ENCODE results near the gene BCL2L11.

The BCL2L11 gene

DNA sequence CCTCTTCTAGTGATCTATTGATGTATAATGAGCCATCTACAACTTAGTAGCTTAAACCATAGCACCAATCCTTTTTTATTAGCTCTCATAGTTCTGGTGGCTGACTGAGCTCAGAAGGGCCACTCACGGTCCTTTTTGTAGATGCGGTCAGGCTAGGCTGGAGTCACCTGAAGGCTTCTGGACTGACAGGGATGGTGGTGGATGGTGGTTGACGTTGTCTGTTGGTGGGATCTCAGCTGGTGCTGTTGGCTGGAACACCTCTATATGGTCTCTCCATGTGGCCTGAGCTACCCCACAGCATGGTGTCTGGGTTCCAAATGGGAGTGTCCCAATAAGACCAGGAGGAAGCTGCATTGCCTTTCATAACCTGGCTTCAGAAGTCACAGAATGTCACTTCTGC is 68.0 kb downstream of the BCL2L11 start:
- no peak for DNase-seq

DNA sequence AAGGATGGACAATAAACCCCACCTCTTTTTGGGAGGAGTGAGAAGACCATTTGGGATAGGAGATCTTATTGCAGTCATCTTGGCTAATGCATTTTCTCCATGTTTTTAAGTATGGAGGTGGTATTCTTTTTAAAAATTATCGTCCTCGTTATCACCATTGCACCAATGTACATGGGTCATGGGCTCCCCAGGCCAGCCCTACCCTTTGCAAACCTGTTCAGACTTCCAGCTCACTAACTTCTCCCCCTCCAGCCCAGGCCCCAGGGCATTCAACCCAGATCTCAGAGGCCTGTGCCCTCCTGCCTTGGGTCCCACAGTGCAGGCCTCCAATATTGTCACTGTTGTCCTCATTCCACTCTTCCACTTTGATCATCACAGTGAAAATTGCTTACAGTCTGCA is 68.4 kb downstream of the BCL2L11 start:
- no peak overlapping the region for H3K27ac ChIP-seq (ENCODE audit: insufficient read depth, low read length, poor library complexity, severe bottlenecking)
- H3K9me3 ChIP-seq (ENCODE audit: control insufficient read depth, low read length), result no peaks in the 10 kb centered on the region
- H3K4me1 ChIP-seq (ENCODE audit: control insufficient read depth, insufficient read depth, low read length, poor library complexity, severe bottlenecking), result no peaks in the 10 kb centered on the region
- no peaks in the 10 kb centered on the region for H3K36me3 ChIP-seq (ENCODE audit: control insufficient read depth, insufficient read depth, low read length)
- no peak for DNase-seq
- H3K27me3 ChIP-seq (replicated peaks; ENCODE audit: control insufficient read depth, insufficient read depth, low read length, poor library complexity, severe bottlenecking), result no peaks in the 10 kb centered on the region
- no peak overlapping the region for H3K4me3 ChIP-seq (ENCODE audit: insufficient read depth, low read depth, low read length, poor library complexity, severe bottlenecking)

More for the DNA sequence above, 68.0 kb downstream of the BCL2L11 start:
- Histone ChIP-seq H3K27ac (ENCODE audit: insufficient read depth, low read length, poor library complexity, severe bottlenecking) (no peak overlapping the region), H3K4me3 (ENCODE audit: insufficient read depth, low read depth, low read length, poor library complexity, severe bottlenecking) (no peak overlapping the region), H3K27me3 (replicated peaks; ENCODE audit: control insufficient read depth, insufficient read depth, low read length, poor library complexity, severe bottlenecking) (no peaks in the 10 kb centered on the region), H3K9me3 (ENCODE audit: control insufficient read depth, low read length) (no peaks in the 10 kb centered on the region), H3K4me1 (ENCODE audit: control insufficient read depth, insufficient read depth, low read length, poor library complexity, severe bottlenecking) (no peaks in the 10 kb centered on the region), H3K36me3 (ENCODE audit: control insufficient read depth, insufficient read depth, low read length) (no peaks in the 10 kb centered on the region)

DNA sequence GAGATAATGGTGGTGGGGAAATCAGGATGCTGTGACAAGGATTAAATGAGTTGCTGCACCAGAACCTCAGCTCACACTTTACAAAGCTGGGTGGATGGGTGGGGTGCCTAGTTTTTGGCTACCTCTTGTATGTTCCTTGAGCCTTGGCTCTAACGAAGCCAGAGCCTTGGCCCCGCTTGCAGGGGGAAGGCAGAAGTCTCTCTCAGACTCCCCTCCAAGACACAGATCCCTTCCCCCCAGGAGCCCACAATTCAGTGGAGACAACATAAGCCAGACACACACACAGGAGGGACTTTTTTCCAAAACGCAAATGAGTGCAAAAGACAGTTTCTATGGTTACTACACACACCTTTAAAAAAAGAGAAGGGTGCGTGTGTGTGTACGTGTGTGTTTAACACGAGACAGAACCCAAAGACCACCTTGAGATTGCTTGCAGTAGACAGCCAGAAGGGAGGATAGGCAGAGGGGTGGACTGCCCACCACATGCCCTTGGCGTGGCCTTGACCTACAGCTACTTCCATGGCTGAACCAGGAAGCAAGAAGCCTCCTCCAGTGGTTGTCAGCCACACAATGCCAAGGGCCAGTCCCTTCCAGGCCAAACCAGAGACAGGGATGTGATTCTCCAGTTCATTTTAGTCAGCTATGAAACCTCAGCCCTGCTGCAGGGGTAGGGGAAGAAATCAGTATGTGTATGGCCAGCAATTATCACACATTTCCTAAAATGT is 70.3 kb downstream of the BCL2L11 start:
- H3K36me3 ChIP-seq (ENCODE audit: control insufficient read depth, insufficient read depth, low read length), result no peaks in the 10 kb centered on the region
- no peak overlapping the region for H3K27ac ChIP-seq (ENCODE audit: insufficient read depth, low read length, poor library complexity, severe bottlenecking)
- no peaks in the 10 kb centered on the region for H3K27me3 ChIP-seq (replicated peaks; ENCODE audit: control insufficient read depth, insufficient read depth, low read length, poor library complexity, severe bottlenecking)
- no peaks in the 10 kb centered on the region for H3K4me1 ChIP-seq (ENCODE audit: control insufficient read depth, insufficient read depth, low read length, poor library complexity, severe bottlenecking)
- H3K4me3 ChIP-seq (ENCODE audit: insufficient read depth, low read depth, low read length, poor library complexity, severe bottlenecking), result no peak overlapping the region
- H3K9me3 ChIP-seq (ENCODE audit: control insufficient read depth, low read length), result no peaks in the 10 kb centered on the region
- no peak for DNase-seq

DNA sequence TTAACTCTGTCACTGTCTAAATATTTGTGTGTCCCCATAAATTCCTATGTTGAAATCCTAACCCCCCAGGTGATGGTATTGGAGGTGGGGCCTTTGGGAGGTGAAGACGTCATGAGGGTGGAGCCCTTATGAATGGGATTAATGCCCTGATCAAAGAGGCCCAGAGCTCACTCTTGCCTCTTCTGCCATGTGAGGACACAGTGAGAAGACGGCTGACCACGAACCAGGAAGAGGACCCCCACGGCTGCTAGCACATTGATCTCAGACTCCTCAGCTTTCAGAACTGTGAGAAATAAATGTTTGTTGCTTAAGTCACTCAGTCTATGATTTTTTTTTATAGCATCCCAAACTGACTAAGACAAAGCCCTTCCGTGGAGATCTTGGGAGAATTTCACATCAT is 71.2 kb downstream of the BCL2L11 start:
- Histone ChIP-seq H3K9me3 (ENCODE audit: control insufficient read depth, low read length) (no peaks in the 10 kb centered on the region), H3K36me3 (ENCODE audit: control insufficient read depth, insufficient read depth, low read length) (no peaks in the 10 kb centered on the region), H3K27me3 (replicated peaks; ENCODE audit: control insufficient read depth, insufficient read depth, low read length, poor library complexity, severe bottlenecking) (no peaks in the 10 kb centered on the region), H3K4me1 (ENCODE audit: control insufficient read depth, insufficient read depth, low read length, poor library complexity, severe bottlenecking) (no peaks in the 10 kb centered on the region), H3K27ac (ENCODE audit: insufficient read depth, low read length, poor library complexity, severe bottlenecking) (no peak overlapping the region), H3K4me3 (ENCODE audit: insufficient read depth, low read depth, low read length, poor library complexity, severe bottlenecking) (no peak overlapping the region)
- no peak for DNase-seq

DNA sequence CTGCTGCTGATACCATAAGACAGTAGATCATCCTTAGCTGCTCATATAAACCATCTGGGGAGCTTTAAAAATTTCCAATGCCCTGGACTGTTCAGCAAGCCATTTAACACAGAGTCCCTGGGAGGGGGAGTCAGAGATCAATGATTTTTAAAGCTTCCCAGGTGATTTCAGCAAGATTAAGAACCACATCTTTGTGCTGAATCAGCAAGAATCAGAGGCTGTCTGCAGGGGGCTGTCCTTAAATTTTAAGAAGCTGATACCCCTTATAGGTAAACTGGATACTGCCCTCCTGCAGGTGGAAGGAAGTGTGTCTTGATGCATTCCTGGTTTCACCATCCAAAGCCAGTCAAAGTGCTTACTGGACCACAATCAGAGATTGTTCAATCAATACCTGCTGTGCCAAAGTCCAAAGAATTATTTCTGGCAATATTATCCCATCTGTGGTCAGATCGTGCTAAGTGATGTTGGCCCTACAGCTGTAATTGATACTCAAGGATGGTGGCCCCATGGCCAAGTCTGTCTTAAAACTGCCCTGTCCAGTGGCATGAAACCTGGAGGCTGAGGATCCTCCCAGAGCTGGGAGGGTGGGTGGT is 72.2 kb downstream of the BCL2L11 start:
- H3K9me3 ChIP-seq (ENCODE audit: control insufficient read depth, low read length), result no peaks in the 10 kb centered on the region
- no peak overlapping the region for H3K4me3 ChIP-seq (ENCODE audit: insufficient read depth, low read depth, low read length, poor library complexity, severe bottlenecking)
- H3K4me1 ChIP-seq (ENCODE audit: control insufficient read depth, insufficient read depth, low read length, poor library complexity, severe bottlenecking), result no peaks in the 10 kb centered on the region
- no peak for DNase-seq
- no peak overlapping the region for H3K27ac ChIP-seq (ENCODE audit: insufficient read depth, low read length, poor library complexity, severe bottlenecking)
- H3K36me3 ChIP-seq (ENCODE audit: control insufficient read depth, insufficient read depth, low read length), result no peaks in the 10 kb centered on the region
- H3K27me3 ChIP-seq (replicated peaks; ENCODE audit: control insufficient read depth, insufficient read depth, low read length, poor library complexity, severe bottlenecking), result no peaks in the 10 kb centered on the region

DNA sequence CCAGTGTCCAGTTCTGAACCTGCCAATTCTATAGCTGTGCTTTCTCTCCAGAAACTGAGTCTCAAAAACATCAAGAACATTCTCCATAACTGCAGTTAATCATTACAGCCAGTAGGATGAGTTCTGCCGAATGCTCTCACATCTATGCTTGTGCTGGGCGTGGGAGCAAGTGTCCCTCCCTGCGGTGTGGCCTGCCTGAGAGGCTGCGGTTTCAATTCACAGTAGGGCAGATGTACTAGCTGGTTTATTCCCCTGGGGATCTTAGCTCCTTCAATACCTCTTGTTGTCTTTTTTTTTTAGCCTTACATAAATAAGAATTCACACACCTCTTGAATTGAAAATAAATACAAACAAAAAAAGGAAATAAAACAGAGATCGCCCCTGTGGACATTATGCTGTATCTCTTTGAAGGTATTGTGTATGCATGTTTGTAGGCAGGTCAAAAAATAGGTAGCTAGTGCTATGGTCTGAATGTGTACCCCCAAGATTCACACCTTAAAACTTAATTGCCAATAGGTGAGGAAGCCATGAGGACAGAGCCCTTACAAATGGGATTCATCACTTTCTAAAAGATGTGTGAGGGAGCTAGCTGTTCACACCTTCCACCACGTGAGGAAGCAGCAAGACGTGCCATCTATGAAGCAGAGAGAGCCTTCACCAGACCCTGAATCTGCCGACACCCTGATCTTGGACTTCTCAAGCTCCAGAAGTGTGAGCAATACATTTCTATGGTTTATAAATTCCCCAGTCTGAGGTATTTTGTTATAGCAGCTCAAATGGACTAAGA is 74.3 kb downstream of the BCL2L11 start:
- no peak for DNase-seq
- Histone ChIP-seq H3K9me3 (ENCODE audit: control insufficient read depth, low read length) (no peaks in the 10 kb centered on the region), H3K27me3 (replicated peaks; ENCODE audit: control insufficient read depth, insufficient read depth, low read length, poor library complexity, severe bottlenecking) (no peaks in the 10 kb centered on the region), H3K4me1 (ENCODE audit: control insufficient read depth, insufficient read depth, low read length, poor library complexity, severe bottlenecking) (no peaks in the 10 kb centered on the region), H3K36me3 (ENCODE audit: control insufficient read depth, insufficient read depth, low read length) (no peaks in the 10 kb centered on the region), H3K4me3 (ENCODE audit: insufficient read depth, low read depth, low read length, poor library complexity, severe bottlenecking) (no peak overlapping the region), H3K27ac (ENCODE audit: insufficient read depth, low read length, poor library complexity, severe bottlenecking) (no peak overlapping the region)

DNA sequence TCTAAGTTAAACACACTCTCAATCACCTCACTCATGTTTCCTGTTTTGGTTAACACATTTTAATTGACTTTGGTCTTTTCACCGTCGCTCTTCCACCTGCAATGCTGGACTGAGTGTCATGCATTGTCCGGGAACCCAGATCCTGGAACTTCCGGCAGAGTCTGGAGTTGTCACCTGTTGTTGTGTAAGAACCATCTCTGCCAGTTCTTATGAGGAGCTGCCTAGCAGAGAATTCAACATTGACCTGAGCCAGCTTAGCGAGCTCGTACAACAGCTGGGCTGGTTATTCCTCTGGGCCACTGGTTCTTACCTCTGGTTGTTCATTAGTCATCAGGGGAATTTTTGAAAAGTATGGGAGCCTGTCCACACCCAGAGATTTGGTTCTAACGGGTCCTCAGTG is 75.7 kb downstream of the BCL2L11 start:
- no peaks in the 10 kb centered on the region for H3K9me3 ChIP-seq (ENCODE audit: control insufficient read depth, low read length)
- no peaks in the 10 kb centered on the region for H3K4me1 ChIP-seq (ENCODE audit: control insufficient read depth, insufficient read depth, low read length, poor library complexity, severe bottlenecking)
- no peak for DNase-seq
- H3K4me3 ChIP-seq (ENCODE audit: insufficient read depth, low read depth, low read length, poor library complexity, severe bottlenecking), result no peak overlapping the region
- H3K27me3 ChIP-seq (replicated peaks; ENCODE audit: control insufficient read depth, insufficient read depth, low read length, poor library complexity, severe bottlenecking), result no peaks in the 10 kb centered on the region
- no peaks in the 10 kb centered on the region for H3K36me3 ChIP-seq (ENCODE audit: control insufficient read depth, insufficient read depth, low read length)
- no peak overlapping the region for H3K27ac ChIP-seq (ENCODE audit: insufficient read depth, low read length, poor library complexity, severe bottlenecking)

DNA sequence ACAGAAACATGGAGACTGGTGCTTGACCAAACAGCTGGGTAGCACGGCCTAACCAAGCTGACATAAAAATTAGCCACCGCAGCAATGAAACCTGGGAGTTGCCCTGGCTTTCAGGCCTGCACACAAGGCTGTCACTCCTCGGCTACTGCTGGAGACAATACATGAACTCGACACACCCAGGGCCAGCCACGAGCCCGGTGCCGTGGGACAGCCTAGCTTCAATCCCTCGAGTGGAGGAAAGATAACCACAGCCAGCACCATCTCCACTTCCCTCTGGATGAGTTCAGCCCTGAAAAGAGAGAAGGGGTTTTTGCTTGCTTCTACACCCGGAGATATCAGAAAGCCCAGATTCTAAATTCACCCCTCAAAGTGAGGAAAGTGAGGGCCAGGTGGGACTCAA is 78.0 kb downstream of the BCL2L11 start:
- Histone ChIP-seq H3K27ac (ENCODE audit: insufficient read depth, low read length, poor library complexity, severe bottlenecking) (no peak overlapping the region), H3K4me1 (ENCODE audit: control insufficient read depth, insufficient read depth, low read length, poor library complexity, severe bottlenecking) (no peaks in the 10 kb centered on the region), H3K4me3 (ENCODE audit: insufficient read depth, low read depth, low read length, poor library complexity, severe bottlenecking) (no peak overlapping the region), H3K27me3 (replicated peaks; ENCODE audit: control insufficient read depth, insufficient read depth, low read length, poor library complexity, severe bottlenecking) (no peaks in the 10 kb centered on the region), H3K9me3 (ENCODE audit: control insufficient read depth, low read length) (no peaks in the 10 kb centered on the region), H3K36me3 (ENCODE audit: control insufficient read depth, insufficient read depth, low read length) (no peaks in the 10 kb centered on the region)
- no peak for DNase-seq

DNA sequence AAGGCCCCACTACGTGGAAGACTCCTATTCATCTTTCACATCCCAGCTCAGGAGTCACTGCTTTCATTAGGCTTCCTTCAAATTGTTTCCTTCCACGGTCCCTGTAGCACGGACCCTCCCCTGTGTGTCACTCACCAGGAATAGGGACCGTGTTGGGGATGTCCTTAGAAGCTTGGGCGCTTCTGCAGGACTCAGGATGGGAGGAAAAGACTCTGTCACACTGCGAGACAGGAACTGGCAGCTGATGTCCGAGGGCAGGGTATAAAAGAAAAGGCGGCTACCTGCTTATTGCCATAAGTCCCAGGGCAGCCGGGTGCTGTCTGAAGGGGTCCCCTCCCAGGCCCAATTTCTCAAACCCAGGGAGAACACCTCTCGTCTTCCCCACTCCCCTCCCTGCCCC is 79.1 kb downstream of the BCL2L11 start:
- Histone ChIP-seq H3K4me3 (ENCODE audit: insufficient read depth, low read depth, low read length, poor library complexity, severe bottlenecking) (no peak overlapping the region), H3K36me3 (ENCODE audit: control insufficient read depth, insufficient read depth, low read length) (no peaks in the 10 kb centered on the region), H3K27me3 (replicated peaks; ENCODE audit: control insufficient read depth, insufficient read depth, low read length, poor library complexity, severe bottlenecking) (no peaks in the 10 kb centered on the region), H3K27ac (ENCODE audit: insufficient read depth, low read length, poor library complexity, severe bottlenecking) (no peak overlapping the region), H3K4me1 (ENCODE audit: control insufficient read depth, insufficient read depth, low read length, poor library complexity, severe bottlenecking) (no peaks in the 10 kb centered on the region), H3K9me3 (ENCODE audit: control insufficient read depth, low read length) (no peaks in the 10 kb centered on the region)
- no peak for DNase-seq

DNA sequence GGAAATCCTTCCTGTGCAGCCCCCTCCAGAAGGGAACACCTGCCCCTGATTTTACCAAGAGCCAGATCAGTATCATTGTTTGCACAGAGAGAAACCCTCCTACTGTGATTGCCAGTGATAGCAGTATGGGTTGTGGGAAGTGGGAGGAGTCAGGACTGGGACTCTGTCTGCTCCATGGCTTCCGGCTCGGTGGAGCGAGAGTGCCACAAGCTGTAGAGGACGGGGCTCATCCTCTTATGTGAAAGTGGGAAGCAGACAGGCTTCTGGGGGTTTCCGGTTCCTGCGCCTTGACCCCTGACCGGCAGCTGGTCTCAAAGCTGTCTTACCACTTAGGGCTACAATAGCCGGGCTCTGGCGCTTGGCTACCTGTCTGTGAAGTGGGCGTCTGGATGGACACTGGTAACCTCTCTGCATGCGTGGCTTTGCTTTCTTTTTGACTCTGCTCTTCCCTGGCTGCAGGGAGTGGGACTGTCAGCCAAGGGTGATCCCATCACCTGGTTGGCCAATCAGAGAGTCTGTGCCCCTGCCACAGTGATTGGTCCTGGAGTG is 79.7 kb downstream of the BCL2L11 start:
- Histone ChIP-seq H3K27me3 (replicated peaks; ENCODE audit: control insufficient read depth, insufficient read depth, low read length, poor library complexity, severe bottlenecking) (no peaks in the 10 kb centered on the region), H3K4me3 (ENCODE audit: insufficient read depth, low read depth, low read length, poor library complexity, severe bottlenecking) (no peak overlapping the region), H3K27ac (ENCODE audit: insufficient read depth, low read length, poor library complexity, severe bottlenecking) (no peak overlapping the region), H3K4me1 (ENCODE audit: control insufficient read depth, insufficient read depth, low read length, poor library complexity, severe bottlenecking) (no peaks in the 10 kb centered on the region), H3K9me3 (ENCODE audit: control insufficient read depth, low read length) (no peaks in the 10 kb centered on the region), H3K36me3 (ENCODE audit: control insufficient read depth, insufficient read depth, low read length) (no peaks in the 10 kb centered on the region)
- no peak for DNase-seq
